H1 (cell line): ENCODE data around the gene KIF3B. TPM values are rescaled to one million over a fixed set of nuclear protein-coding genes. Genes with fewer than 3 reads are reported as not detected.

ENCODE experiments used
- CHD7 ChIP-seq: fragments of 300-600 bp; sonication (generic); IDR thresholded peaks from 2 replicates; pipeline ENCODE4 v1.7.1; 2012; ENCODE audit warnings: low read length, moderate library complexity, mild to moderate bottlenecking, inconsistent platforms; ENCODE audit not compliant: insufficient replicate concordance
- E2F6 ChIP-seq: IDR thresholded peaks from 2 replicates; pipeline ENCODE4 v1.6.1; 2012; ENCODE audit warnings: inconsistent platforms
- HDAC2 ChIP-seq, 2 experiments: fragments of 300-600 bp in 1 of 2; sonication (generic) in 1 of 2; IDR thresholded peaks; 2 replicates each; pipeline ENCODE4 v1.6.1; 2011 to 2012; ENCODE audit warnings: low read depth in 2 of 2, low read length in 2 of 2, mild to moderate bottlenecking in 2 of 2, moderate library complexity in 2 of 2, borderline replicate concordance in 1 of 2, inconsistent platforms in 1 of 2
- KDM1A ChIP-seq: fragments of 200-600, 300-600 bp; sonication (generic); IDR thresholded peaks from 2 replicates; pipeline ENCODE4 v1.7.1; 2016; ENCODE audit warnings: mild to moderate bottlenecking, low read length, borderline replicate concordance
- polyA plus RNA-seq, 7 experiments: library from polyadenylated mRNA; depleted of rRNA in 3 of 7; stranded (reverse) in 5 of 7; unstranded in 2 of 7; fragments of >200 nt in 5 of 7; fragments of 200-250 nt in 2 of 7; gene quantifications; 1 replicate in 5 of 7; 2 replicates in 1 of 7; 4 replicates in 1 of 7; pipeline versions ENCODE4 v1.2.1 to v1.2.3, GENCODE V29; 2011 to 2013; ENCODE audit warnings: missing spikeins in 2 of 7, mixed read lengths in 2 of 7
- total RNA-seq: library from RNA; stranded (reverse); fragmentation: NEBNext Ultra II Directional; extraction: Animal tissue kit (Norgen Biotek cat#: 25700); gene quantifications from 2 replicates; pipeline ENCODE4 v1.2.1, GENCODE V29; 2021

Gene KIF3B
- total and polyA plus RNA-seq, 2 of the 8 experiments (the other 6 are each of a cell fraction or from before 2014, with no cell fraction given) = 10.1 to 22.4 TPM

GRCh38 chr20:32315891-32316290, 38.4 kb downstream of the KIF3B start (continued):
- TF ChIP-seq CHD7 (no peak), KDM1A (no peak), HDAC2 (IDR thresholded peaks at IDR 0.05; ENCODE audit: borderline replicate concordance in 1 of 2, low read depth in 2 of 2, low read length in 2 of 2) (no peak), E2F6 (no peak)
